ENCODE measurements around the gene XPNPEP1.

DNA sequence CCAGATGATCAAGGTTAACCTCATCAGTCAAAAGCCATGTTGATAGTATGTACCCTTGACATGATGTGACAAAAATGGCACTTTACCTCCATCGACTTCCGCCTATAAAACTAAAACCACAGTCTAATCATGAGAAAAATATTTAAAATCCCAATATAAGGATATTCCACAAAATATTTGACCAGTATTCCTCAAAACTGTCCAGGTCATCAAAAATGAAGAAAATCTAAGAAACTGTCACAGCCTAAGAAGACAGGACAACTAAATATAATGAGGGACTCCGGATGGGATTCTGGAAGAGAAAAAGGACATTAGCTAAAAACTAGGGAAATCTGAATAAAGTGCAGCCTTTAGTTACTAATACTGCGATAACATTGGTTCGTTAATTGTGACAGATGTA, 67.6 kb downstream of the XPNPEP1 start:
- TF ChIP-seq, protein P1, sequence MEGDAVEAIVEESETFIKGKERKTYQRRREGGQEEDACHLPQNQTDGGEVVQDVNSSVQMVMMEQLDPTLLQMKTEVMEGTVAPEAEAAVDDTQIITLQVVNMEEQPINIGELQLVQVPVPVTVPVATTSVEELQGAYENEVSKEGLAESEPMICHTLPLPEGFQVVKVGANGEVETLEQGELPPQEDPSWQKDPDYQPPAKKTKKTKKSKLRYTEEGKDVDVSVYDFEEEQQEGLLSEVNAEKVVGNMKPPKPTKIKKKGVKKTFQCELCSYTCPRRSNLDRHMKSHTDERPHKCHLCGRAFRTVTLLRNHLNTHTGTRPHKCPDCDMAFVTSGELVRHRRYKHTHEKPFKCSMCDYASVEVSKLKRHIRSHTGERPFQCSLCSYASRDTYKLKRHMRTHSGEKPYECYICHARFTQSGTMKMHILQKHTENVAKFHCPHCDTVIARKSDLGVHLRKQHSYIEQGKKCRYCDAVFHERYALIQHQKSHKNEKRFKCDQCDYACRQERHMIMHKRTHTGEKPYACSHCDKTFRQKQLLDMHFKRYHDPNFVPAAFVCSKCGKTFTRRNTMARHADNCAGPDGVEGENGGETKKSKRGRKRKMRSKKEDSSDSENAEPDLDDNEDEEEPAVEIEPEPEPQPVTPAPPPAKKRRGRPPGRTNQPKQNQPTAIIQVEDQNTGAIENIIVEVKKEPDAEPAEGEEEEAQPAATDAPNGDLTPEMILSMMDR (optimal IDR thresholded peaks at IDR 0.05 in 1 of 3, IDR thresholded peaks at IDR 0.05 in 1 of 3, conservative IDR thresholded peaks at IDR 0.05 in 1 of 3; ENCODE audit: extremely low read depth in 1 of 3, insufficient read depth in 2 of 3, low read length in 3 of 3), result no peak
- TF ChIP-seq EZH2 (IDR thresholded peaks at IDR 0.05; ENCODE audit: low read length), result no peak
